ENCODE data around the gene EEF1AKMT4.

- no peak for TF ChIP-seq CTCF (conservative IDR thresholded peaks at IDR 0.05)
- TF ChIP-seq ZFX (IDR thresholded peaks at IDR 0.05) = no peak
These were observed 20.9 kb upstream of the EEF1AKMT4 start for GRCh38 chr3:184228376-184229137.
